Osteocyte (in vitro differentiated cells): ENCODE data around the gene ITLN2. TPM values are rescaled to one million over a fixed set of nuclear protein-coding genes. Genes with fewer than 3 reads are reported as not detected.
"Not testable (repeated sequence)": the region's sequence is repeated elsewhere in the genome, so short reads cannot be mapped to it uniquely, and the experiment has no call there.

ENCODE experiments used
- DNase-seq: peaks from one replicate; pipeline ENCODE4 v3.0.0; 2021; ENCODE audit warnings: mixed read lengths; ENCODE audit not compliant: unreplicated experiment; ENCODE audit errors: extremely low spot score
- H3K27ac Mint-ChIP-seq: one replicate; pipeline ENCODE4 v1.8.0; 2021; ENCODE audit warnings: mild to moderate bottlenecking, mixed read lengths; ENCODE audit not compliant: unreplicated experiment
- H3K27me3 Mint-ChIP-seq: one replicate; pipeline ENCODE4 v1.8.0; 2021; ENCODE audit warnings: mixed read lengths; ENCODE audit not compliant: unreplicated experiment
- H3K36me3 Mint-ChIP-seq: one replicate; pipeline ENCODE4 v1.8.0; 2021; ENCODE audit warnings: mixed read lengths; ENCODE audit not compliant: unreplicated experiment
- H3K4me1 Mint-ChIP-seq: one replicate; pipeline ENCODE4 v1.8.0; 2021; ENCODE audit warnings: mixed read lengths; ENCODE audit not compliant: unreplicated experiment
- H3K4me3 Mint-ChIP-seq: one replicate; pipeline ENCODE4 v1.8.0; 2021; ENCODE audit warnings: mild to moderate bottlenecking, moderate library complexity, mixed read lengths; ENCODE audit not compliant: unreplicated experiment
- H3K9me3 Mint-ChIP-seq: one replicate; pipeline ENCODE4 v1.8.0; 2021; ENCODE audit warnings: mixed read lengths; ENCODE audit not compliant: unreplicated experiment
- CTCF ChIP-seq: fragments of 200-600 bp; sonication (generic); IDR thresholded peaks from 2 replicates; pipeline ENCODE4 v1.5.0; 2021; ENCODE audit warnings: antibody characterized with exemption, mild to moderate bottlenecking, moderate library complexity
- total RNA-seq: library from RNA; stranded (reverse); gene quantifications from 2 replicates; pipeline ENCODE4 v1.2.1, GENCODE V29; 2021

The ITLN2 gene
- total RNA-seq, 1 donor from 2014 or later: not detected

DNA sequence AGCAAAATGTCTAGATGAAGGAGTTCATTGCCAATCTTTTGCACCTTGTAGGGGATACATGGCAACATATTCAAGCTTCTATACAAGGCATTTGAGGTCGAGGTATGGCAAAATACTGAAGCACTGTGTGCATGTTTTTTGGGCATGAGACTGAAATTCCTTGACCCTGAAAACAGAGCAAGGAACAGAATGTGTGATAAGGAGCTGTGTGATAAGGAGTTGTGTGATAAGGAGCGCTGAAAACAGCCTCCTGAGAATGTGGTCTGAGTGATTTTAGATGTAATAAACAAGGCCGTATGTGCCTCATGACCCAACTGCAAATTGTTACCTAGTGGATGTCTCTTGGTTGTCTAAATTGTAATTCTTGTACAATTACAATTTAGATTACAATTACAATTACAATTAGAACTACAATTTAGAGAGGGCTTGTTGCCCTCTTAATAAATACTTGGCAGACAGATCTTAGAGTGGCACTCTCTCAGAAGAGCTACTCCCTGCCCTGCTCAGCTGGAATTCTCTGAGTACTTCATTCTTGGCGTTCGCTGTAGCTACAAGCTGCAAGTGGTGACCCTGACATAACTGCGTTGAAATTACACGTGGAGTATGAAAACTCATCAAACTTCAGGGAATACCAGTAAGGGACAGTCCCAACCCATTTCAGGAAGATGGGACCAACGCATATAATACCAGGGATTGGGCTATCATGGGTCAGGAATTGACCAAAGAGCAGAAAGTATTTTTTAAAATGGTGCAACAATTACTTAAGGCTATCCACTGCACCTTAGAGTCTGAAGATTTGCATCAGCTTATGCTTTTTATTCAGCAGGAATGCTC lies 49.6 kb downstream of the ITLN2 start:
- Mint-ChIP-seq H3K4me3 (no peak overlapping the region), H3K4me1 (no peaks in the 10 kb centered on the region), H3K9me3 (no peaks in the 10 kb centered on the region), H3K36me3 (no peaks in the 10 kb centered on the region), H3K27me3 (no peaks in the 10 kb centered on the region), H3K27ac (no peak overlapping the region)
- no peak for TF ChIP-seq CTCF
- no peak for DNase-seq

DNA sequence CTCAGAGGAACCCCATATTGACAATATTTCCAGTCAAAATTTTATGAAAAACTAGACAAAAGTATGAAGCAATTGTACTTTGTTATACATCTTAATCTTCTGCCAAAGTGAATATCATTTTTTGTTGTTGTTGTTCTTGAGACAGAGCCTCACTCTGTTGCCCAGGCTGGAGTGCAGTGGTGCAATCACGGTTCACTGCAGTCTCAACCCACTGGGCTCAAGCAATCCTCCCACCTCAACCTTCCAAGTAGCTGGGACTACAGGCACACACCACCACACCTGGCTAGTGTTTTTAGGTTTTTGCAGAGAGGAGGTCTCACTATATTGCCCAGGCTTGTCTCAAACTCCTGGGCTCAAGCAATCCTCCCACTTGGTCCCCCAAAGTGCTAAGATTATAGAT lies 52.4 kb downstream of the ITLN2 start:
- not testable (repeated sequence) for H3K27ac Mint-ChIP-seq, H3K36me3 Mint-ChIP-seq, H3K4me3 Mint-ChIP-seq, DNase-seq, H3K27me3 Mint-ChIP-seq, H3K9me3 Mint-ChIP-seq, H3K4me1 Mint-ChIP-seq

GRCh38 chr1:160901768-160902167 lies 52.8 kb downstream of the ITLN2 start:
- DNase-seq: no peak
- Mint-ChIP-seq H3K27ac (no peak overlapping the region), H3K4me1 (no peaks in the 10 kb centered on the region), H3K9me3 (no peaks in the 10 kb centered on the region), H3K27me3 (no peaks in the 10 kb centered on the region), H3K36me3 (no peaks in the 10 kb centered on the region), H3K4me3 (no peak overlapping the region)
- TF ChIP-seq CTCF: no peak

- H3K36me3 Mint-ChIP-seq, H3K27ac Mint-ChIP-seq, H3K4me3 Mint-ChIP-seq, H3K4me1 Mint-ChIP-seq, H3K9me3 Mint-ChIP-seq, H3K27me3 Mint-ChIP-seq, DNase-seq: not testable (repeated sequence)
Measured at GRCh38 chr1:160900683-160901082, 53.9 kb downstream of the ITLN2 start.

Other genes with a start within 250 kb of the ITLN2 start
- gene CD48, start 243.0 kb downstream of the ITLN2 start, total RNA-seq: not detected in 2 replicates
- gene SLAMF7, start 215.6 kb downstream of the ITLN2 start, total RNA-seq: not detected in 2 replicates
- not detected in 2 replicates for gene LY9, start 158.6 kb downstream of the ITLN2 start, total RNA-seq
- gene CD244, start 91.9 kb downstream of the ITLN2 start, total RNA-seq: not detected in 2 replicates
- not detected in 2 replicates for gene ITLN1, start 69.6 kb downstream of the ITLN2 start, total RNA-seq
- 1.4 and 1.5 TPM in 2 replicates for gene F11R, start 66.3 kb upstream of the ITLN2 start, total RNA-seq
- 0.73 TPM in 1 of 2 replicates, not detected in the other for gene TSTD1, start 84.2 kb upstream of the ITLN2 start, total RNA-seq
- gene USF1, start 91.2 kb upstream of the ITLN2 start, total RNA-seq: 51.5 and 57.2 TPM in 2 replicates
- gene ARHGAP30, start 115.1 kb upstream of the ITLN2 start, total RNA-seq: not detected in 2 replicates
- not detected in 2 replicates for gene NECTIN4, start 134.7 kb upstream of the ITLN2 start, total RNA-seq
- gene KLHDC9, start 143.6 kb upstream of the ITLN2 start, total RNA-seq: 3.6 and 3.7 TPM in 2 replicates
- gene PFDN2, start 163.2 kb upstream of the ITLN2 start, total RNA-seq: 48.9 and 49.2 TPM in 2 replicates
- gene NIT1, start 163.3 kb upstream of the ITLN2 start, total RNA-seq: 31.2 and 33.2 TPM in 2 replicates
- gene DEDD, start 177.9 kb upstream of the ITLN2 start, total RNA-seq: 40.8 and 43.1 TPM in 2 replicates
- 98.2 and 100 TPM in 2 replicates for gene UFC1, start 199.2 kb upstream of the ITLN2 start, total RNA-seq
- gene USP21, start 204.7 kb upstream of the ITLN2 start, total RNA-seq: 25.5 and 27.5 TPM in 2 replicates
- gene PPOX, start 211.6 kb upstream of the ITLN2 start, total RNA-seq: 37.1 and 37.9 TPM in 2 replicates
- 21.7 and 24.3 TPM in 2 replicates for gene B4GALT3, start 222.7 kb upstream of the ITLN2 start, total RNA-seq
- gene ADAMTS4, start 244.2 kb upstream of the ITLN2 start, total RNA-seq: 1.2 TPM in 2 replicates
- gene NDUFS2, start 247.6 kb upstream of the ITLN2 start, total RNA-seq: 82.0 and 82.5 TPM in 2 replicates